Stimulated activated CD4-positive, alpha-beta T cell treated with anti-CD3 and anti-CD28 coated beads, Interleukin-1b, Interleukin-23, amount 100 ng/mL, for 1 hour (primary cell): Measurements from ENCODE around the gene RETREG3.
"Not testable (repeated sequence)": the region's sequence is repeated elsewhere in the genome, so short reads cannot be mapped to it uniquely, and the experiment has no call there.

ENCODE experiments used
- DNase-seq, 2 donors: peaks; one replicate each; pipeline ENCODE4 v3.0.0-alpha.2; 2020; ENCODE audit warnings: low read depth in 2 of 2

RETREG3 gene, protein sequence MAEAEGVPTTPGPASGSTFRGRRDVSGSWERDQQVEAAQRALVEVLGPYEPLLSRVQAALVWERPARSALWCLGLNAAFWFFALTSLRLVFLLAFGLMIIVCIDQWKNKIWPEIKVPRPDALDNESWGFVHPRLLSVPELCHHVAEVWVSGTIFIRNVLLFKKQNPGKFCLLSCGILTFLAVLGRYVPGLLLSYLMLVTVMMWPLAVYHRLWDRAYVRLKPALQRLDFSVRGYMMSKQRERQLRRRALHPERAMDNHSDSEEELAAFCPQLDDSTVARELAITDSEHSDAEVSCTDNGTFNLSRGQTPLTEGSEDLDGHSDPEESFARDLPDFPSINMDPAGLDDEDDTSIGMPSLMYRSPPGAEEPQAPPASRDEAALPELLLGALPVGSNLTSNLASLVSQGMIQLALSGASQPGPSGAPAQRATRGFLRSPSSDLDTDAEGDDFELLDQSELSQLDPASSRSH

DNA sequence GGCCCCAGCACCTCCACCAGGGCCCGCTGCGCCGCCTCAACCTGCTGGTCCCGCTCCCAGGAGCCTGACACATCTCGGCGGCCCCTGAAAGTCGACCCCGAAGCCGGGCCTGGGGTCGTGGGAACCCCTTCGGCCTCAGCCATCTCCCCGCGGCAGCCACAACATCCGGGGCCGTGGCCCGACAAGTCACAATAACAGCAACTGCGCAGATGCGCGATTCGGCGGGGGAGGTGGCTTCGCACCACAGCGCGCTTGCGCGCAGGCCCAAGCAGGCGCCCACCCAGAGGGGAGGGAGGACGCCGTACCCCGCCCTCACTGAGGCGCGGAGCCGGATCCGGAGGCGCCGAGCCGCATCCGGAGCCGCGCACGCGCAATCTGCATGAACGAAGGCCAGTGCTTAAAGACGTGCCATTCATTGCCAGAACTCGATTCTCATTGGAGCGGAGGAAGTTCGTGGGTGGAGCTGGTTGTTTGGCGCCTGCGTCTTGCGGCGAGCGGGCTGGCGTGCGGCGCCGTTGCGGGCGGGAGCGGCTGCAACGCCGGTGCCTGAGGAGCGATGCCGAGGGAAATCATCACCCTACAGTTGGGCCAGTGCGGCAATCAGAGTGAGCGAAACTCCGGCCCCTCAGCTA is at the start of gene RETREG3, which contains the start of gene TUBG1:
Gene RETREG3 (minus strand): TSS at position 193 of the 632 bp plus-strand sequence. CDS start 50 bp downstream, at position 143.
Gene TUBG1 (plus strand): TSS at position 502 of the 632 bp plus-strand sequence. CDS start 55 bp downstream, at position 557.
- DNase-seq, result peak; percentile 95 to 99

DNA sequence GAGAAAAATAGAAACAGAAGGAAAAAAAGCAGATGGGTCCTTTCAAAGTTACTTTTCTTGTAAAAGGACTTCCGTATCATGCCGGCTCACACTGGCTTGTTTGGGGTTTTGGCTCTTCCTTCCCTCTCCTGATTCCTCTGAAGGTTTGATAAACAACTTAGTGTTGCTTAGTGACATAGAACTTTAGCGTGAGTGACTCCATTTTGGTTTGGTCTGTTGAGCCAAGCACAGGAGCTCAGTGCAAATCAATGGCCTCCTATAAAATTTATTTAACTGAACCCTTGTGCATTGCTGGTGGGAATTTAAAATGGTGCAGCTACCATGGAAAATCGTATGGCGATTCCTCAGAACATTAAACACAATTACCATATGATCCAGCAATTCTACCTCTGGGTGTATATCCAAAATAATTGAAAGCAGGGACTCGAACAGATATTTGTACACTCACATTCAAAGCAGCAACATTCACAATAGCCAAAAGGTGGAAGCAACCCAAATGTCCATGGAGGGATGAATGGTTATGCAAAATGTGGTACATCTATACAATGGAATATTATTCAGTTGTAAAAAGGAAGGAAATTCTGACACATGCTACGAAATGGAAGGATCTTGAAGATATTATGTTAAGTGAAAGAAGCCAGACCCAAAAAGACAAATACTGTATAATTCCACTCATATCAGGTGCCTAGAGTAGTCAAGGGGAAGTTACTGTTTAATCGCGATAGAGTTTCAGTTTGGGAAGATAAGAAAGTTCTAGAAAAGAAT is 48.8 kb upstream of the RETREG3 start:
- no peak for DNase-seq

DNA sequence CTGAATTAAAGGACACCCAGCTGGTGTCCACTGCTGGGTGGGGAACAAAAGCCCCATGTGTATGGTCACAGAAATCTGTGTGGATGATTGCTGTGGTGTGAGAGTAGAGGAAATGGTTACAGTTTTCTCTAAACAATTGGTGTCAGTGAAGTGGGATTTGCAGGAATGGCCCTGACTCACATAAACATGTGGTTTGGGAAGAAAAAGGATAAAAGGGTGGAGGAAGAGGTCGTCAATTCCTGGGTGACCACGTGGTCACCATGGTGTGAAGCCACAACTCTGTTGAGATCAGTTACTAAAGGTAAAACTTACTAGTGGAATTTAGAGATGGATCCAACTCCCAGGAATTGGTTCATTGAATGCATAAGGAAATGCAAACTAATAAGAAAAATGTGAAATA is 46.4 kb upstream of the RETREG3 start:
- no peak for DNase-seq

DNA sequence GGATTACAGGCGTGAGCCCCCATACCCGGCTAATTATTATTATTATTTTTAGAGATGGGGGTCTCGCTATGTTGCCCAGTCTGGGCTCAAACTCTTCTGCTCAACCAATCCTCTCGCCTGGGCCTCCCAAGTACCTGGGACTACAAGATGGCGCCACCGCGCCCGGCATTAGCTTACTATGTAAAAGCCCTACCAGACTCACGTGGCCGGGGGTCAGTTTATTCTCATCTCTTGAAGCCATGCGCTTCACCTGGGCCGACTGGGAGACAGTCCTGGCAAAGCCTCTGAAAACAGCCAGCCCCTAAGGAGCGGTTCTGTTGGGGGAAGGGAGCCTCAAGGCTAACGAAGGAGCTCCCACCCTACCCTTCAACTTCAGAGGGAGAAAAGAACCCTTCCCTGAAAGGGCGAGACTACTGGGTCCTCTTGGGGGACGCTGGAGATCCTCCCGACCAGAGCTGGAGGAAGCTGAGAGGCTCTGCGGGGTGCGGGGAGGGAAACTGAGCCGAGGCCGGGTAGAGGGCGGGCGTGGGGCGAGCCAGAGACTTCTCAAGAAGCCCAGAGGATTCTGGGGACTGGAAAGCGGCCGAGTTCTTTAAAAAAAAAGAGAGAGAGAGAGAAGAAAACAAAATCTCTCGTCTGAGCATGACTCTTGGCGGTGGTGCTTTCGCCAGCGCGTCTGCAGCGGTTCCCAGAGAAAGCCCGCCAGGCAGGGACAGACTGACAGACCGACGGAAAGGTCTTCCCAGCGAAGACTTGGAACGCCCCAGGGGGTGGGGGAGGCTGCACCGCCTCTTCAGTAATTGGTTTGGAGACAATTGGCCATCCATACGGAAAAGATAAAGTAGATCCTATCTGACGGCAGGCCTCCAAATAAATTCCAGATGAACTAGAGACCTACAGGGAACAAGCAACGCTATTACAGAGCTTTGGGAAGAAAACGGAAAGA is 44.3 kb upstream of the RETREG3 start:
- no peak for DNase-seq

DNA sequence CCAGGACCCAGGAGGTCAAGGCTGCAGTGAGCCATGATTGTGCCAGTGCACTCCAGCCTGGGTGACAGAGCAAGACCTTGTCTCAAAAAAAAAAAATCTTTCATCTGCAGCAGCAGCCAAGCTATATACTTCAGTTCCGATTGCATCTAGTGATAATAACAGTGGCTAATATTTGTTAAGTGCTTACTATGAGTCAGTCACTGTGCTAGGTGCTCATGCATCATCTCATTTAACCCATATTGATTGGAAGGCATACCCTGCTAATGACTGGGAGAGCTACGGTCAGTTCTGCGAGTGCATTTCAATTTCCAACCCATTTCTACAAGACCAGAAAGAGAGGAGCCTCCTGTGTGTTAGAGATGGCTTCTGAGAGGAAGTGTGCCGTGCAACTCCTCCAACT is 42.2 kb upstream of the RETREG3 start:
- DNase-seq, result no peak

DNA sequence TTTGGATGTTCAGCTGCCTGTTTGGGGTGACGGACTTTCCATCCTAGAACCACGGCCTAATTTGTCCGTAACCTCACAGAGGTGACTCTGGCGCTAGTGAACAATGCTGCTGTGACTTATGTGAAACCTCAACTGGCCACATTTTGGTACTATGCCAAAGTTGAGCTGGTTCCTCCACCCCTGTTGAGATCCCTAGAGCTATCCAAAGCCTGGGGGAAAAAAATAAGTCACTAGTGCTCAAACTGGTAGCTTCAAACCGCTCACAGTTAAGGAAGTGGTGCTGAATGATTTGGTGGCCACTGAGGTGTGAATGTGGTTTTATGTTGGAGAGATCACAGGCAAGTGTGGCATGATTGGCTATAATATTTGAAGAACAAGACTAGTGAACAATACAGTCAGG is 38.6 kb upstream of the RETREG3 start:
- DNase-seq, result no peak

DNA sequence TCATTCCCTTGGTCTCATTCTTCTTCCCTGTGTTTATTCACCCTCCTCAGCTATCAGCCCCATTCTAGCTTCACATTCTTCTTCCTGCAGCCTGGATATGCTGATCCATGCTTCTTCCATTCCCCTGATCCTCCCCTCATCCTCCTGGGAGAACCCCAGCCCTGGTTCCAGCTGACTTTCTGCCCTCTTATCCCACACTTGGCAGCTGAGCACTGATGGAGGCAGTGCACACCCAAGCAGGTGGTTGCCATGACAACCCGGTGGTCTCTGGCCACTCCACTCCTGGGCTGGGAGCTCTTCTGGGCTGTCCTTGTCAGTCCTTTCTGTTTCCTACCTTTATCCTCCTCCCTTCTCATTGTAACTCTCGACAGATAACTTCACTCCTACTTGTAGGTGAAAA is 33.2 kb upstream of the RETREG3 start:
- no peak for DNase-seq

DNA sequence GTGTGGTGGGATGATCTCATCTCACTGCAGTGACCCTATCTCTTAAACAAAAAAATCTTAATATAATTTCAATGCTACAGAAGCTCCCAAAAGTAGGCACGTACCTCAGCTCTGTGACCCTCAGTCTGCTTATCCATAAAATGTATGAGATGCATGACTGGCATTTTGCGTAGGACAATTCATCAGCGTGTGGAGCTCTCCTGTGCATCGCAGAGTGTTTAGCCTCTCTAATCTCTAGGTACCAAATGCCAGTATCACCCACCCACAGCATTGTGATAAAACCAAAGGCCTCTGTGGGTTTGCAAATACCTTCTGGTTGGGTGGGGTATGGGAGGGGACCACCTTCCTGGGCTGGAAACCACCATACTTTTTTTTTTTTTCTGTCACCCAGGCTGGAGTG is 30.9 kb upstream of the RETREG3 start:
- no peak for DNase-seq

DNA sequence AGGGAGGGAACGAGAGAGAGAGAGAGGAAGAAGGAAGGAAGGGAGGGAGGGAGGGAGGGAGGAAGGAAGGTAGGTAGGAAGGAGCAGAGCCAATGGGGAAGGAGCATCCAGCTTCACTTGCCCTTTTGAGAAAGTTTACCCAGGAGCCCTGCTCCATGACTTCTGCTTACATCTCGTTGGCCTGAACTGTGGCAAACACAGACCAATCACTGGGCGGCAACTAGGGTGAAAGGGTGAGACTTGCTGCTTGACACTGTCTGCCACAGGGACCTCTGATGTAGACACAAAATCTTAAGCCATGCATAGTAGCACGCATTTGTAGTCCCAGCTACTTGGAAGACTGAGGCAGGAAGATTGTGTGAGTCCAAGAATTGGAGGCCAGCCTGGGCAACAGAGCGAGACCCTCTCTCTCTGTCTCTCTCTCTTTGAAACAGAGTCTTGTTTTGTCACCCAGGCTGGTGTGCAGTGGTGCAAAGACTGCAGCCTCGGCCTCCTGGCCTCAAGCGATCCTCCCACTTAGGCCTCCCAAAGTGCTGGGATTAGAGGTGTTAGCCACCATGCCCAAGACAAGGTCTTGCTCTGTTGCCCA is 30.4 kb upstream of the RETREG3 start:
- DNase-seq, result no peak

DNA sequence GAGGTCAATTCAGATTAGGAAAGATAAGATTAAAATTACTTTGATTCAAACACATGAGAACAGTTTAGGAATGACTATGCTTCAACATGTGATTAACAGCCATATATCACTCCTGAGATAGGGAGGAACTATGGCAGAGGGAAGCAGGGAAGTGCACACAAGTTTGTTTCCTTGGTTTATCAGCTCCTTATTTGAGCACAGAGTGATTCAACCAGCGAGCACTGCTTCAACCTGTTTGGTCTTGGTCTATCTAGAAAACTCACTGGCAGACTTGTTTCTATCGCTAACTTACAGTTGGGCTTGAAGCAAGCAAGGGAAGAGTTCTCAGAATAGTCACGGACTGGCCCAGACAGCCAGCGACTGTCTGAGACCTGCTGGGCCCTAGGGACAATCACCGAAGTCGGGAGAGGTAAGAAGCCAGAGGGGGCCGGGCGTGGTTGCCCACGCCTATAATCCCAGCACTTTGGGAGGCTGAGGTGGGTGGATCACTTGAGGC is 23.8 kb upstream of the RETREG3 start:
- no peak for DNase-seq

DNA sequence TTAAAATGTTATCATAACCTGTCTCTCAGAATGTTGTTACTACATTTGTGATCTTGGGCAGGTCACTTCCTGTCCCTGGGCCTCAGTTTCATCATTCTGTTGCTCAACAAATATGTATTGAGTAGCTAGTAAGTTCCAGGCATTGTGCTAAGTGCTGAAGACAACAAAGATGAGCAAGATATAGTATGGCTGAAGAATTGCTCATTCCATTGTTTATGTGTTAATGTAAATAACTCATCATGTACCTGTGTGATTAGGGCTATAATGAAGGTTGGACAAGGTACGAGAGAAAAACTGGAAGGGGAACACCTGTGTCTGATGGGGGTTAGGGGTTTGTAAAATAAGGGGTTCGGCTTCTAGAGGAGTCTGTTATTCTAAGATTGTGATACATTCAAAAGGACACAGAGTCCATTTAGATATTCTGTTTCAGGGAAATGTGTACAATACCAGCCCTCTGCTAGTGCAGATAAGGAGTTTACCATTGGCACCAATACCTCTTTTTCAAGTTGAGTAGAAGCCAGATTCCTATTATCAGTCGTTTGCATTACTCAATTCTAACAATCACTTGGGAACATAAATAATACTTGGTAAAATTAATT is 20.3 kb upstream of the RETREG3 start:
- DNase-seq, result no peak

DNA sequence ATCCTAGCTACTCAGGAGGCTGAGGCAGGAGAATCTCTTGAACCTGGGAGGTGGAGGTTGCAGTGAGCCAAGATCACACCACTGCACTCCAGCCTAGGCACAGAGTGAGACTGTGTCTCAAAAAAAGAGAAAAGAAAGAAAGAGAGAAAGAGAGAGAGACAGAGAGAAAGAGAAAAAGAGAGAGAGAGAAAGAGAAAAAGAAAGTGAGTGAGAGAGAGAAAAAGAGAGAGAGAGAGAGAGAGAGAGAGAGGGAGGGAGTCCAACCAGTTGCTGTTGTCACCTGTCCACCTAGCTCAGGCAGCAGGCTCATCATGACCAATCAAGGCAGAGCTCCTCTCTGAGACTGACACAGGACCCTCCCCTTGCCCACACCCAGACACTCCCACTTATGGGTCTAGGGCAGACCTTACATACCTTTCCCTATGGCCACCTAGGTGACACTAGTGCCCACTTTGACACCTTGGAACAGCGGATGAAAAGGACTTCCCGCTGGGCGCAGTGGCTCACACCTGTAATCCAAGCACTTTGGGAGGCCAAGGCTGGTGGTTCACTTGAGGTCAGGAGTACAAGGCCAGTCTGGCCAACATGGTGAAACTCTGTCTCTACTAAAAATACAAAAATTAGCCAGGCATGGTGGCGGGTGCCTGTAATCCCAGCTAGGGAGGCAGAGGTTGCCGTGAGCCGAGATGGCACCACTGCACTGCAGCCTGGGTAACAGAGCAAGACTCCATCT is 18.0 kb upstream of the RETREG3 start:
- not testable (repeated sequence) for DNase-seq

DNA sequence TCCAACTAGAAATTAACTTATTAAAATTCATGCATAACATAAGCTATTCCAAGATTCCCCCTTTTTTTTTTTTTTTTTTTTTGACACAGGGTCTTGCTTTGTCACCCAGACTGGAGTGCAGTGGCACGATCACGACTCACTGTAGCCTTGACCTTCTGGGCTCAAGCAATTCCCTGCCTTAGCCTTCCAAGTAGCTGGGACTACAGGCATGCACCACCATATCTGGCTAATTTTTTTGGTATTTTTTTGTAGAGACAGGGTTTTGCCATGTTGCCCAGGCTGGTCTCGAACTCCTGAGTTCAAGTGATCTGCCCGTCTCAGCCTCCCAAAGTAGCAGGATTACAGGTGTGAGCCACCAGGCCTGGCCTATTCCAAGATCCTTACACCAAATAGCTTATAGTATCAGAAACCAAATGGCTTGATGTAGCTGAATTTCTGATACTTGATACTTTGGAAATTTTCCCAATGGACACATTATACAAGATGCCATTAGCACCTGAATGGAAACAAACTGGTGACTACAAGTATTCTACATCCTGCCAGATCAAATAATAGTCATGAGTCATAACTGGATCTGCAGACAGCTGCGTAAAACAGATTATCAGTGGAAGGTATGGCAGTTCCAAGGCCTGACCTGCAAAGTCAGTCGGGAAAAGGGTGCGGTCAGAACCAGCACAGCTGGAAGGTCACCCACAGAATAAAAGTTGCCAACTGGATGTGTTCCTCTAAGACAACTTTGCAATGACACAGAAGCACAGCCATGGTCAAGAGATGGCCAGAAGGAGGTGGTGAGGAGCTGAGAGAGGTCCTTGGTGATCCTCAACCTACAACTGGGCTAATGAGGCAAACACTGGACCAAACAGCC is 14.8 kb upstream of the RETREG3 start:
- no peak for DNase-seq

DNA sequence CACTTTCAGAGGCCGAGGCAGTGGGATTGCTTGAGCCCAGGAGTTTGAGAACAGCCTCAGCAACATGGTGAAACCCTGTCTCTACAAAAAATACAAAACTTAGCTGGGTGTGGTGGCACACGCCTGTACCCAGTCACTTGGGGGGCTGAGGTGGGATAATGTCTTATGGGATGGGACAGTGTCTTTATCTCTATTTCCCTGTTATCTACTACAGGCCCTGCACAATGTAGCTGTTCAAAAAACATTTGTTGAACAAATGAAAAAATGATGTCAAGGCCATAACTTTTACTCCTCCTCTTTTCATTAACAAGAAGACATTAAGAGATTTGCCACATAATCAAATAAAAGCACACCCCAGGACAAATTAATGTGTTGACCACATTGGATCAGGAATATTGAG is 14.1 kb upstream of the RETREG3 start:
- no peak for DNase-seq

DNA sequence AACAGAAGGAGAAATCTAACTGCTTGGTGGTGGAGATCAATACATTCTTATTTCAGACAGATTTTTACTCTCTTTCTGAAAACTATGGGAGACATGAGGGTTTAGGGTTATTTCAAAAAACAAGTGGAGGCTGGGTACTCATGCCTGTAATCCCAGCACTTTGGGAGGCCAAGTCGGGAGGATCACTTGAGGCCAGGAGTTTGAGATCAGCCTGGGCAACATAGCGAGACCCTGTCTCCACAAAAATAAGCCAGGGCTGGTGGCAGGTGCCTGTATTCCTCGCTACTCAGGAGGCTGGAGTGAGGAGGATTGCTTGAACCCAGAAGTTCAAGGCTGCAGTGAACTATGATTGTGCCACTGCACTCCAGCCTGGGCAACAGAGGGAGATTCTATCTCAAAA is 12.8 kb upstream of the RETREG3 start:
- not testable (repeated sequence) for DNase-seq

DNA sequence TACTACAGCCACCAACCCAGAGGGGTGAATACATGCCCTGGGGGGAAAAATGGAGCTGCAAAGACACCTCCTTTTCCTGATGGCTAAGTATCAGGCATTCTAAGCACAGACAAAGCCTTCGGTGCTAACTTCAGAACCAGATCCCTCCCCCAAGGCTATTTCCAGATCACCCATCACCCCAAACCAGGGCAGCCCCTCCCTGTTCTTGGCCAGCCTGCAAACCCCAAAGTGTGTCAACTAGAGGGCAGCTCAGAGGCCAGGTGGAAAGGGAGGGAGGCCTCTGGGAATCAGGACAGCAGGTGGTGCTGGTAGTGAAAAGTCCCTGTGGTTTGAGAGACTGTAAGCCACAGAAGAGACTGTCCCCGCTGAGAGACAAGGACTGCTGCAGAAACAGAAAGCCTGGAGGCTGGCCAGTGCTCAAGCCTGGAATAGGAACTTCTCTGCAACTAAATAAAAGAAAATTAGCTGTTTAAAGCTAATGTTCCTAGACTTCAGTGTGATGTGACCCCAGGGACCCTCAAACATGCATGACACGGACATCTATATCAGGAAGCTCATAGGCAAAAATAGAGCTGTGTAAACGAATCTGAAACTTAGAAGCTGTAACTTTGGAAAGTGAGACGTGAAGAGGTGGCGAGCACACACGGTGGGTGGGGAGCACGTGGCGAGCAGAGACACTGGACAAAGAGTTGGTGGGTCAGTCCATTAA is 9.4 kb upstream of the RETREG3 start:
- DNase-seq, result no peak

DNA sequence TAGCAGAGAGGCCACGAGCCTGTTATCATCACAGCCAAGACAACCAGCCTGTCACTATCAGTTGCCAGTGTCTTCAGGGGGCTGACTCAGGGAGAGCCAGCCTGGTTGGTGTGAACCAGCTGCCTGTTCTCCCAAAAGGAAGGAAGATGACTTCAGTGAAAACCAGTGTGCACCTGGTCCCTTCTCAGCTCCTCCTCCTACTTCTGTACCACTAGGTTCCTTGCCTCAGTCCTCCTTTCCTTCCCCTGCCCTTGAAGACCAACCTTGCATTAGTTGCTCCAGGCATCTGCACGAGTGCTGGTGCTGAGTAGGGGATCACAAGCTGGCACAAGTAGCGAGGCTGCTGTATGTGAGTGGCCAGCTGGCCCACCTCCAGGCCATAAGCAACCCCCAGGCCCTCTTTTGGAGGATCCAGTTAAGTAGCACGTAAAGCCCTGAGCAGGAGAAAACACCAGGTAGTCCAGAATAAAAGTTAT is 8.8 kb upstream of the RETREG3 start:
- DNase-seq, result no peak
